ENCODE measurements around the gene SEZ6.

DNA sequence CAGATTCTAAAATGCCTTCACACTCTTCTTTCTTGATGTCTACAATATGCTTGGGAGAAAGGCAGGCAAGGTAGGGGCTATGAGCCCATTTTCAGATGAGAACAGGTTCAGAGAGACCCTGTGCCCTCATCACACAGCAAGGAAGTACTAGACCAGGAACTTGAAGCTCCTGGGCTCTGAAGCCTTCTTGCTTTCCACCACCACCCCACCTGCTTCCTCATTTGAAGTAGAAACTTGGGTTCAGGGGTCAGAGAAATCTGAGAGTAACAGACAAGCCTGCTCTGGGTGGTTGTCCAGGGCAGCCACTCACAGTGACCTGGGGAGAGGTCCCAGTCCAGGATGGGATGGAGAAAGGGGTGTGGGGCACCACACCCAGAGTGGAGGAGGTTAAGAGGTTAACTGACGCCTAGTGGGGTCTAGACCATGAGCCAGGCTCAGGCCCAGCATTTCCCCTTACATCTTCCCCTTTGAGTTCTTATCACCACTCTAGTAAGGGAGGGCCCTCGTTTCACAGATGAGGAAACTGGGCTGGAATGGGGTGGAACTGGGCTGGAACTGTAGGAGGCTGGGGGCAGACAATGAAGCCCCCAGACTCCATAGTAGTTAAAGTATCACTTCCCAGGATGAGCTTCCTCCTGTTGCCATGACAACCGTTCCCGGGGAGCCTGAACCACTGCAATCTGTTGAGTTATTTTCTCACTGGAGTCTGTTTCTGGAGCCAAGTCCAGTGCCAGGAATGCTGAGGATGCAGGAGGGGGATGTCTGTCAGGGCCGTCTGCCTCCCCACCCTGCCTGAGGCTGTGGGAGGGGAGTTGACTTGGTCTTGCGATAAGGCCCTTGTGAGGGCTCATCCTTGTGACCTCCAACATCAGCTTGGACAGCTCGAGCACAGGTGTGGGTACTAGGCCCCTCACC, 38.4 kb downstream of the SEZ6 start:
- no peak for TF ChIP-seq BCL11A (tag by site-specific recombination; IDR thresholded peaks at IDR 0.05; ENCODE audit: low read depth)
- TF ChIP-seq, protein P1, sequence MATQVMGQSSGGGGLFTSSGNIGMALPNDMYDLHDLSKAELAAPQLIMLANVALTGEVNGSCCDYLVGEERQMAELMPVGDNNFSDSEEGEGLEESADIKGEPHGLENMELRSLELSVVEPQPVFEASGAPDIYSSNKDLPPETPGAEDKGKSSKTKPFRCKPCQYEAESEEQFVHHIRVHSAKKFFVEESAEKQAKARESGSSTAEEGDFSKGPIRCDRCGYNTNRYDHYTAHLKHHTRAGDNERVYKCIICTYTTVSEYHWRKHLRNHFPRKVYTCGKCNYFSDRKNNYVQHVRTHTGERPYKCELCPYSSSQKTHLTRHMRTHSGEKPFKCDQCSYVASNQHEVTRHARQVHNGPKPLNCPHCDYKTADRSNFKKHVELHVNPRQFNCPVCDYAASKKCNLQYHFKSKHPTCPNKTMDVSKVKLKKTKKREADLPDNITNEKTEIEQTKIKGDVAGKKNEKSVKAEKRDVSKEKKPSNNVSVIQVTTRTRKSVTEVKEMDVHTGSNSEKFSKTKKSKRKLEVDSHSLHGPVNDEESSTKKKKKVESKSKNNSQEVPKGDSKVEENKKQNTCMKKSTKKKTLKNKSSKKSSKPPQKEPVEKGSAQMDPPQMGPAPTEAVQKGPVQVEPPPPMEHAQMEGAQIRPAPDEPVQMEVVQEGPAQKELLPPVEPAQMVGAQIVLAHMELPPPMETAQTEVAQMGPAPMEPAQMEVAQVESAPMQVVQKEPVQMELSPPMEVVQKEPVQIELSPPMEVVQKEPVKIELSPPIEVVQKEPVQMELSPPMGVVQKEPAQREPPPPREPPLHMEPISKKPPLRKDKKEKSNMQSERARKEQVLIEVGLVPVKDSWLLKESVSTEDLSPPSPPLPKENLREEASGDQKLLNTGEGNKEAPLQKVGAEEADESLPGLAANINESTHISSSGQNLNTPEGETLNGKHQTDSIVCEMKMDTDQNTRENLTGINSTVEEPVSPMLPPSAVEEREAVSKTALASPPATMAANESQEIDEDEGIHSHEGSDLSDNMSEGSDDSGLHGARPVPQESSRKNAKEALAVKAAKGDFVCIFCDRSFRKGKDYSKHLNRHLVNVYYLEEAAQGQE (tag by site-specific recombination; IDR thresholded peaks at IDR 0.05): no peak
- TF ChIP-seq, protein P2, sequence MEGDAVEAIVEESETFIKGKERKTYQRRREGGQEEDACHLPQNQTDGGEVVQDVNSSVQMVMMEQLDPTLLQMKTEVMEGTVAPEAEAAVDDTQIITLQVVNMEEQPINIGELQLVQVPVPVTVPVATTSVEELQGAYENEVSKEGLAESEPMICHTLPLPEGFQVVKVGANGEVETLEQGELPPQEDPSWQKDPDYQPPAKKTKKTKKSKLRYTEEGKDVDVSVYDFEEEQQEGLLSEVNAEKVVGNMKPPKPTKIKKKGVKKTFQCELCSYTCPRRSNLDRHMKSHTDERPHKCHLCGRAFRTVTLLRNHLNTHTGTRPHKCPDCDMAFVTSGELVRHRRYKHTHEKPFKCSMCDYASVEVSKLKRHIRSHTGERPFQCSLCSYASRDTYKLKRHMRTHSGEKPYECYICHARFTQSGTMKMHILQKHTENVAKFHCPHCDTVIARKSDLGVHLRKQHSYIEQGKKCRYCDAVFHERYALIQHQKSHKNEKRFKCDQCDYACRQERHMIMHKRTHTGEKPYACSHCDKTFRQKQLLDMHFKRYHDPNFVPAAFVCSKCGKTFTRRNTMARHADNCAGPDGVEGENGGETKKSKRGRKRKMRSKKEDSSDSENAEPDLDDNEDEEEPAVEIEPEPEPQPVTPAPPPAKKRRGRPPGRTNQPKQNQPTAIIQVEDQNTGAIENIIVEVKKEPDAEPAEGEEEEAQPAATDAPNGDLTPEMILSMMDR (tag by site-specific recombination; IDR thresholded peaks at IDR 0.05): no peak
- TF ChIP-seq, protein P3, sequence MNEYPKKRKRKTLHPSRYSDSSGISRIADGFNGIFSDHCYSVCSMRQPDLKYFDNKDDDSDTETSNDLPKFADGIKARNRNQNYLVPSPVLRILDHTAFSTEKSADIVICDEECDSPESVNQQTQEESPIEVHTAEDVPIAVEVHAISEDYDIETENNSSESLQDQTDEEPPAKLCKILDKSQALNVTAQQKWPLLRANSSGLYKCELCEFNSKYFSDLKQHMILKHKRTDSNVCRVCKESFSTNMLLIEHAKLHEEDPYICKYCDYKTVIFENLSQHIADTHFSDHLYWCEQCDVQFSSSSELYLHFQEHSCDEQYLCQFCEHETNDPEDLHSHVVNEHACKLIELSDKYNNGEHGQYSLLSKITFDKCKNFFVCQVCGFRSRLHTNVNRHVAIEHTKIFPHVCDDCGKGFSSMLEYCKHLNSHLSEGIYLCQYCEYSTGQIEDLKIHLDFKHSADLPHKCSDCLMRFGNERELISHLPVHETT (tag by site-specific recombination; IDR thresholded peaks at IDR 0.05): no peak
- TF ChIP-seq ZNF664 (tag by site-specific recombination; IDR thresholded peaks at IDR 0.05): no peak
- TF ChIP-seq, protein P4, sequence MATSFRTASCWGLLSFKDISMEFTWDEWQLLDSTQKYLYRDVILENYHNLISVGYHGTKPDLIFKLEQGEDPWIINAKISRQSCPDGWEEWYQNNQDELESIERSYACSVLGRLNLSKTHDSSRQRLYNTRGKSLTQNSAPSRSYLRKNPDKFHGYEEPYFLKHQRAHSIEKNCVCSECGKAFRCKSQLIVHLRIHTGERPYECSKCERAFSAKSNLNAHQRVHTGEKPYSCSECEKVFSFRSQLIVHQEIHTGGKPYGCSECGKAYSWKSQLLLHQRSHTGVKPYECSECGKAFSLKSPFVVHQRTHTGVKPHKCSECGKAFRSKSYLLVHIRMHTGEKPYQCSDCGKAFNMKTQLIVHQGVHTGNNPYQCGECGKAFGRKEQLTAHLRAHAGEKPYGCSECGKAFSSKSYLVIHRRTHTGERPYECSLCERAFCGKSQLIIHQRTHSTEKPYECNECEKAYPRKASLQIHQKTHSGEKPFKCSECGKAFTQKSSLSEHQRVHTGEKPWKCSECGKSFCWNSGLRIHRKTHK (tag by site-specific recombination; IDR thresholded peaks at IDR 0.05): no peak
- TF ChIP-seq, protein P5, sequence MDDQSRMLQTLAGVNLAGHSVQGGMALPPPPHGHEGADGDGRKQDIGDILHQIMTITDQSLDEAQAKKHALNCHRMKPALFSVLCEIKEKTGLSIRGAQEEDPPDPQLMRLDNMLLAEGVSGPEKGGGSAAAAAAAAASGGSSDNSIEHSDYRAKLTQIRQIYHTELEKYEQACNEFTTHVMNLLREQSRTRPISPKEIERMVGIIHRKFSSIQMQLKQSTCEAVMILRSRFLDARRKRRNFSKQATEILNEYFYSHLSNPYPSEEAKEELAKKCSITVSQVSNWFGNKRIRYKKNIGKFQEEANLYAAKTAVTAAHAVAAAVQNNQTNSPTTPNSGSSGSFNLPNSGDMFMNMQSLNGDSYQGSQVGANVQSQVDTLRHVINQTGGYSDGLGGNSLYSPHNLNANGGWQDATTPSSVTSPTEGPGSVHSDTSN (CRISPR knock-in tag; IDR thresholded peaks at IDR 0.05): no peak
- TF ChIP-seq, protein P6, sequence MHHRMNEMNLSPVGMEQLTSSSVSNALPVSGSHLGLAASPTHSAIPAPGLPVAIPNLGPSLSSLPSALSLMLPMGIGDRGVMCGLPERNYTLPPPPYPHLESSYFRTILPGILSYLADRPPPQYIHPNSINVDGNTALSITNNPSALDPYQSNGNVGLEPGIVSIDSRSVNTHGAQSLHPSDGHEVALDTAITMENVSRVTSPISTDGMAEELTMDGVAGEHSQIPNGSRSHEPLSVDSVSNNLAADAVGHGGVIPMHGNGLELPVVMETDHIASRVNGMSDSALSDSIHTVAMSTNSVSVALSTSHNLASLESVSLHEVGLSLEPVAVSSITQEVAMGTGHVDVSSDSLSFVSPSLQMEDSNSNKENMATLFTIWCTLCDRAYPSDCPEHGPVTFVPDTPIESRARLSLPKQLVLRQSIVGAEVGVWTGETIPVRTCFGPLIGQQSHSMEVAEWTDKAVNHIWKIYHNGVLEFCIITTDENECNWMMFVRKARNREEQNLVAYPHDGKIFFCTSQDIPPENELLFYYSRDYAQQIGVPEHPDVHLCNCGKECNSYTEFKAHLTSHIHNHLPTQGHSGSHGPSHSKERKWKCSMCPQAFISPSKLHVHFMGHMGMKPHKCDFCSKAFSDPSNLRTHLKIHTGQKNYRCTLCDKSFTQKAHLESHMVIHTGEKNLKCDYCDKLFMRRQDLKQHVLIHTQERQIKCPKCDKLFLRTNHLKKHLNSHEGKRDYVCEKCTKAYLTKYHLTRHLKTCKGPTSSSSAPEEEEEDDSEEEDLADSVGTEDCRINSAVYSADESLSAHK (tag by site-specific recombination; IDR thresholded peaks at IDR 0.05): no peak
